ENCODE measurements around the gene FBXL15. TPM values are rescaled to one million over a fixed set of nuclear protein-coding genes. Genes with fewer than 3 reads are reported as not detected.

The FBXL15 gene
- total and polyA plus RNA-seq, 2 of the 4 experiments (the other 2 are of a cell fraction), result 3.0 to 8.4 TPM

DNA sequence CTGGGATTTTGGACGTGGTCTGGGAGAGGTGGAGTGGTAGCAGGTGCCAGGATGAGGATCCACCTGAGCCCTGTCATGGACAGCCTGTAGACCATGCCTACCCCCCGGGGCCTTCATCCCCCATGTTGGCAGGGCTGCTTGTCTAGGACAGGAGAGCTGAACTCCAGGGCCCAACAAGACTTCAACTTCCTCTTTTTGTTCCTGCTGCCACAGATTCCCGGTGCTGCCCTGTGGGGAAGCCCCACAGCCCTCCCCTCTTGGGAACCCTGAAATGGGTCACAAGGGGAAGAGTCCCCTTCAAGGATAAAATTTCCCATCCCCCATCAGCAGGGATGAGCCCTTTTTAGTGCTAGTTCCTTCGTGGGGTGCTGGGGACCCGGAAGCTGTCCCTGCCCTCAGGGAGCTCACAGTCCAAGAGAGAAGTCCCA, 13.0 kb downstream of the FBXL15 start:
- WGBS, 2 experiments (ENCODE audit: extremely low coverage in 2 of 2, insufficient read length in 1 of 2), result no CpG with 5 or more reads among the region's 5 CpGs

More for the DNA sequence above, 13.0 kb downstream of the FBXL15 start:
- H3K4me2 ChIP-seq (ENCODE audit: low read depth, low read length), result no peak overlapping the region
- no peaks in the 10 kb centered on the region for H3K36me3 ChIP-seq (ENCODE audit: control insufficient read depth, insufficient read depth, low read length)
- no TSS peak for BruUV-seq (replicated peaks)
- intact Hi-C loops (cut with micrococcal nuclease), result no loop called here
- H3K9me3 ChIP-seq (ENCODE audit: control insufficient read depth, insufficient read depth, low read length), result no peaks in the 10 kb centered on the region
- dilution Hi-C loops (cut with HindIII; ENCODE audit: low sequenced_read_pairs, unreplicated experiment), result no loop called here
- no peak overlapping the region for H3K27ac ChIP-seq (ENCODE audit: insufficient read depth, low read length)
- H2BK15ac ChIP-seq (ENCODE audit: low read depth, low read length), result no peak overlapping the region
- H2AK9ac ChIP-seq (replicated peaks; ENCODE audit: low read depth, low read length, poor library complexity), result peak overlapping the region; percentile 76
- ChIA-PET CTCF (no interaction called here), POLR2A (ENCODE audit: unreplicated experiment) (no interaction called here)
- DNase-seq (no peak), ATAC-seq (ENCODE audit: low read depth) (no peak)
- no peak overlapping the region for H2BK120ac ChIP-seq (ENCODE audit: low read depth, low read length)
- H4K20me1 ChIP-seq (ENCODE audit: insufficient read depth, low read length), result no peaks in the 10 kb centered on the region
- no peak overlapping the region for H4K8ac ChIP-seq (ENCODE audit: low read depth in 2 of 2, low read length in 2 of 2)
- no peak overlapping the region for H3K56ac ChIP-seq (ENCODE audit: extremely low read depth, insufficient read depth, low read length)
- H4K5ac ChIP-seq (ENCODE audit: low read depth, low read length), result no peak overlapping the region
- no peak overlapping the region for H3K14ac ChIP-seq (replicated peaks; ENCODE audit: low read depth, low read length)
- no peak overlapping the region for H2BK20ac ChIP-seq (ENCODE audit: low read depth, low read length)
- H3K9ac ChIP-seq (ENCODE audit: low read depth, low read length), result no peak overlapping the region
- no peak overlapping the region for H3K23ac ChIP-seq (ENCODE audit: low read depth, low read length)
- TF ChIP-seq, protein P1, sequence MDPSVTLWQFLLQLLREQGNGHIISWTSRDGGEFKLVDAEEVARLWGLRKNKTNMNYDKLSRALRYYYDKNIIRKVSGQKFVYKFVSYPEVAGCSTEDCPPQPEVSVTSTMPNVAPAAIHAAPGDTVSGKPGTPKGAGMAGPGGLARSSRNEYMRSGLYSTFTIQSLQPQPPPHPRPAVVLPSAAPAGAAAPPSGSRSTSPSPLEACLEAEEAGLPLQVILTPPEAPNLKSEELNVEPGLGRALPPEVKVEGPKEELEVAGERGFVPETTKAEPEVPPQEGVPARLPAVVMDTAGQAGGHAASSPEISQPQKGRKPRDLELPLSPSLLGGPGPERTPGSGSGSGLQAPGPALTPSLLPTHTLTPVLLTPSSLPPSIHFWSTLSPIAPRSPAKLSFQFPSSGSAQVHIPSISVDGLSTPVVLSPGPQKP (IDR thresholded peaks at IDR 0.05; ENCODE audit: borderline replicate concordance, low read depth, low read length), result no peak
- TF ChIP-seq SMC3 (IDR thresholded peaks at IDR 0.05; ENCODE audit: low read depth, low read length) (no peak), BHLHE40 (IDR thresholded peaks at IDR 0.05; ENCODE audit: low read depth, low read length) (no peak), RAD21 (IDR thresholded peaks at IDR 0.05; ENCODE audit: low read length) (no peak), CEBPB (IDR thresholded peaks at IDR 0.05; ENCODE audit: low read depth, low read length) (no peak)
- TF ChIP-seq, protein P2, sequence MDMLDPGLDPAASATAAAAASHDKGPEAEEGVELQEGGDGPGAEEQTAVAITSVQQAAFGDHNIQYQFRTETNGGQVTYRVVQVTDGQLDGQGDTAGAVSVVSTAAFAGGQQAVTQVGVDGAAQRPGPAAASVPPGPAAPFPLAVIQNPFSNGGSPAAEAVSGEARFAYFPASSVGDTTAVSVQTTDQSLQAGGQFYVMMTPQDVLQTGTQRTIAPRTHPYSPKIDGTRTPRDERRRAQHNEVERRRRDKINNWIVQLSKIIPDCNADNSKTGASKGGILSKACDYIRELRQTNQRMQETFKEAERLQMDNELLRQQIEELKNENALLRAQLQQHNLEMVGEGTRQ (IDR thresholded peaks at IDR 0.05; ENCODE audit: low read depth, low read length), result no peak
- TF ChIP-seq, protein P3, sequence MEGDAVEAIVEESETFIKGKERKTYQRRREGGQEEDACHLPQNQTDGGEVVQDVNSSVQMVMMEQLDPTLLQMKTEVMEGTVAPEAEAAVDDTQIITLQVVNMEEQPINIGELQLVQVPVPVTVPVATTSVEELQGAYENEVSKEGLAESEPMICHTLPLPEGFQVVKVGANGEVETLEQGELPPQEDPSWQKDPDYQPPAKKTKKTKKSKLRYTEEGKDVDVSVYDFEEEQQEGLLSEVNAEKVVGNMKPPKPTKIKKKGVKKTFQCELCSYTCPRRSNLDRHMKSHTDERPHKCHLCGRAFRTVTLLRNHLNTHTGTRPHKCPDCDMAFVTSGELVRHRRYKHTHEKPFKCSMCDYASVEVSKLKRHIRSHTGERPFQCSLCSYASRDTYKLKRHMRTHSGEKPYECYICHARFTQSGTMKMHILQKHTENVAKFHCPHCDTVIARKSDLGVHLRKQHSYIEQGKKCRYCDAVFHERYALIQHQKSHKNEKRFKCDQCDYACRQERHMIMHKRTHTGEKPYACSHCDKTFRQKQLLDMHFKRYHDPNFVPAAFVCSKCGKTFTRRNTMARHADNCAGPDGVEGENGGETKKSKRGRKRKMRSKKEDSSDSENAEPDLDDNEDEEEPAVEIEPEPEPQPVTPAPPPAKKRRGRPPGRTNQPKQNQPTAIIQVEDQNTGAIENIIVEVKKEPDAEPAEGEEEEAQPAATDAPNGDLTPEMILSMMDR (conservative IDR thresholded peaks at IDR 0.05; ENCODE audit: low read depth, low read length), result no peak
- peaks cover 6 to 18% of the 10 kb centered on the region in 2 experiments; a peak in 3 of 4 replicates for H3K79me1 ChIP-seq (ENCODE audit: low read depth in 1 of 2, low read length in 2 of 2)
- H2AFZ ChIP-seq (replicated peaks; ENCODE audit: low read length, poor library complexity), result peak overlapping the region; percentile 33
- H2BK5ac ChIP-seq (ENCODE audit: low read depth, low read length, poor library complexity, severe bottlenecking), result no peak overlapping the region
- no peak overlapping the region for H2AK5ac ChIP-seq (ENCODE audit: low read depth, low read length)
- in situ Hi-C loops (cut with MboI; ENCODE audit: low sequenced_read_pairs), result no loop called here
- H3K4me1 ChIP-seq (ENCODE audit: control insufficient read depth, insufficient read depth, low read length), result peaks cover 13% of the 10 kb centered on the region
- no peaks in the 10 kb centered on the region for H3K27me3 ChIP-seq (ENCODE audit: control insufficient read depth, insufficient read depth, low read length)
- peaks cover 5% of the 10 kb centered on the region; the same call in 1 of the 2 replicates for H3K9me1 ChIP-seq (ENCODE audit: insufficient read depth, low read length)
- no peak overlapping the region for H3K4ac ChIP-seq (ENCODE audit: low read depth, low read length)
- no peak overlapping the region for H4K91ac ChIP-seq (ENCODE audit: insufficient read depth, low read depth, low read length)
- H3K18ac ChIP-seq (ENCODE audit: low read depth, low read length), result no peak overlapping the region
- no peak overlapping the region for H3K4me3 ChIP-seq (ENCODE audit: insufficient read depth, low read depth, low read length)
